ENCODE measurements around the gene RETN.

Gene RETN

GRCh38 chr19:7657131-7657751 is 11.6 kb upstream of the RETN start:
- in situ Hi-C loops (cut with MboI; ENCODE audit: low sequenced_read_pairs): no loop called here

GRCh38 chr19:7658219-7658686 is 10.6 kb upstream of the RETN start:
- in situ Hi-C loops (cut with MboI; ENCODE audit: low sequenced_read_pairs): no loop called here

- in situ Hi-C loops (cut with MboI; ENCODE audit: low sequenced_read_pairs): no loop called here
Measured at GRCh38 chr19:7661744-7662538, 6.9 kb upstream of the RETN start.

GRCh38 chr19:7662657-7663056 is 6.2 kb upstream of the RETN start:
- in situ Hi-C loops (cut with MboI; ENCODE audit: low sequenced_read_pairs): no loop called here

- in situ Hi-C loops (cut with MboI; ENCODE audit: low sequenced_read_pairs): no loop called here
Measured at GRCh38 chr19:7663706-7664105, 5.1 kb upstream of the RETN start.

- in situ Hi-C loops (cut with MboI; ENCODE audit: low sequenced_read_pairs): no loop called here
Measured at GRCh38 chr19:7665076-7665475, 3.8 kb upstream of the RETN start.

GRCh38 chr19:7669641-7670040 is 792 bp downstream of the RETN start:
- in situ Hi-C loops (cut with MboI; ENCODE audit: low sequenced_read_pairs): no loop called here

- in situ Hi-C loops (cut with MboI; ENCODE audit: low sequenced_read_pairs): no loop called here
Measured at GRCh38 chr19:7670150-7670783, 1.4 kb downstream of the RETN start.

- in situ Hi-C loops (cut with MboI; ENCODE audit: low sequenced_read_pairs): no loop called here
Measured at GRCh38 chr19:7670790-7671189, 1.9 kb downstream of the RETN start.

- in situ Hi-C loops (cut with MboI; ENCODE audit: low sequenced_read_pairs): no loop called here
Measured at GRCh38 chr19:7672522-7672921, 3.7 kb downstream of the RETN start.

GRCh38 chr19:7674010-7675005 is 5.5 kb downstream of the RETN start:
- in situ Hi-C loops (cut with MboI; ENCODE audit: low sequenced_read_pairs): no loop called here

GRCh38 chr19:7676376-7676775 is 7.5 kb downstream of the RETN start:
- in situ Hi-C loops (cut with MboI; ENCODE audit: low sequenced_read_pairs): no loop called here

- in situ Hi-C loops (cut with MboI; ENCODE audit: low sequenced_read_pairs): no loop called here
Measured at GRCh38 chr19:7676854-7677253, 8.0 kb downstream of the RETN start, which contains the start of gene MCEMP1. Gene MCEMP1 (plus strand): TSS chr19:7677090. CDS start chr19:7677121, 31 bp downstream.

- in situ Hi-C loops (cut with MboI; ENCODE audit: low sequenced_read_pairs): no loop called here
Measured at GRCh38 chr19:7677669-7678311, 8.9 kb downstream of the RETN start.

GRCh38 chr19:7678971-7679751 is 10.3 kb downstream of the RETN start:
- in situ Hi-C loops (cut with MboI; ENCODE audit: low sequenced_read_pairs): no loop called here

- in situ Hi-C loops (cut with MboI; ENCODE audit: low sequenced_read_pairs): no loop called here
Measured at GRCh38 chr19:7679771-7680605, 11.1 kb downstream of the RETN start.

GRCh38 chr19:7680606-7681339 is 11.9 kb downstream of the RETN start, which contains the start of gene TRAPPC5:
Gene TRAPPC5 (plus strand): TSS chr19:7680833. CDS start chr19:7682254, 1,421 bp downstream.
- in situ Hi-C loops (cut with MboI; ENCODE audit: low sequenced_read_pairs): no loop called here

All from HL-60/S4 treated with retinoic acid at 250 ng/mL for 4 days and 3 days (cell line).